Measurements from ENCODE around the gene IMPACT.

The IMPACT gene

GRCh38 chr18:24499814-24500213, 73.3 kb downstream of the IMPACT start:
- no peak for TF ChIP-seq CTCF (conservative IDR thresholded peaks at IDR 0.05; ENCODE audit: low read depth, low read length)
- H3K4me3 ChIP-seq (ENCODE audit: low read depth, low read length) = no peak overlapping the region
- DNase-seq (ENCODE audit: low read depth) = no peak

DNA sequence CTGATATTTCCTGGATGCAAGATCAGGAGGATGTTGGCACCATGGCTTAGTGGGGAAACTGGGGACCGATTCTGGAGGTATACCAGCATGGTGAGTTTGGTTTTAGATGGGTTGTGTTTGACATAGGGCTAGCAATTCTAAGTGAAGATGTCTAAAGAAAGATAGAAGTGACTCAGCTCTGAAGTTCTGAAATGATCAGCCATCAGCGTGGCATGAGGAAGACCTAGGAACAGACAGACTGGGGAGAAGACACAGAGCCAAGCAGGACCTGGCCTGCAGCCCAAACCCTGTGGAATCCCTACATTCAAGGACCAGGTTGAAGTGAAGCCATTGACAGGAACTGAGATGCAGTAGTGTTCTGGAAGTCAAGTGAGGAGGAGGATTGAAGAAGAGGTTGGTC, 73.7 kb downstream of the IMPACT start:
- DNase-seq (ENCODE audit: low read depth) = no peak
- H3K4me3 ChIP-seq (ENCODE audit: low read depth, low read length) = no peak overlapping the region
- TF ChIP-seq CTCF (conservative IDR thresholded peaks at IDR 0.05; ENCODE audit: low read depth, low read length) = no peak

DNA sequence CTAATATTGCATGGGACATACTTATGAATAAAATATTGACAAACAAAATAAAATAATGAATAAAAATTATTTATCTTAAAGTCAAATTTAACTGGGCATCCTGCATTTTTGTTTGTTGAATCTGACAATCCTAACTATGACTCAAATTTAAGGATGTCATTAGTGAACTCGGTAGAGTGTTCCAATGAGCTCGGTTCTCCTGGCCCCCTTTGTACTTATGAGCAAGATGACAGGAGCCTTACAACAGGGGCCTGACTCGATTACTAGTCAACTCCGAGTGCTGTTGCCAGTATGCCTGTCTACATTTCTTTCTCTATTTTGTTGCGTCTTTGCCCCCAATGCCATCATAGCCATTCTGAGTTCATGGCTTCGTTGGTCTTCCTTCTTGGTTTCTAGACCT, 74.3 kb downstream of the IMPACT start:
- DNase-seq (ENCODE audit: low read depth) = no peak
- H3K4me3 ChIP-seq (ENCODE audit: low read depth, low read length) = no peak overlapping the region
- no peak for TF ChIP-seq CTCF (conservative IDR thresholded peaks at IDR 0.05; ENCODE audit: low read depth, low read length)

- DNase-seq (ENCODE audit: low read depth) = no peak
- TF ChIP-seq CTCF (conservative IDR thresholded peaks at IDR 0.05; ENCODE audit: low read depth, low read length) = no peak
These were observed 76.4 kb downstream of the IMPACT start for GRCh38 chr18:24502667-24503523.

More at GRCh38 chr18:24502667-24503523, 76.4 kb downstream of the IMPACT start:
- no peak overlapping the region for H3K4me3 ChIP-seq (ENCODE audit: low read depth, low read length)
